Measurements from ENCODE around the gene NBEAL2. TPM values are rescaled to one million over a fixed set of nuclear protein-coding genes. Genes with fewer than 3 reads are reported as not detected.

Gene NBEAL2
- total and polyA plus RNA-seq, 2 of the 4 experiments (the other 2 are of a cell fraction), result 2.2 to 12.5 TPM

DNA sequence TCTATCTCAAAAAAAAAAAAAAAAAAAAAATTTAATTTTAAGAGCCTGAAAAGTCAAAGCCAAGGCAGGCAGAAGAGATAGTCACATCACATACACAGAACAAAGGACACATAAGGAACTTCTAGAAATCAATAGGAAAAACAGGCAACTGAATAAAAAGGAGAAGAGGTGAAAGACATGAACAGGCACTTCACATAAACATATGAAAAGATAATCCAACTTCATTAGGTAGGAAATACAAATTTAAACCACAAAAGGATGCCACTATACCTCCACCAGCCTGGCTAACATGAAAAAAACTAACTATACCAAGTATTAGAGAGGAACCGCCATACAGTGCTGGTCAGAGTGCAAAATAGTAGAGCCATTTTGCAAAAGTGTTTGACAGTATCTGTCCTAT, 17.0 kb upstream of the NBEAL2 start:
- CTCF ChIA-PET, result no interaction called here
- peaks cover 71% of the 10 kb centered on the region for H4K20me1 ChIP-seq (ENCODE audit: insufficient read depth, low read length)
- in situ Hi-C loops (cut with MboI; ENCODE audit: low sequenced_read_pairs), result no loop called here

More for the DNA sequence above, 17.0 kb upstream of the NBEAL2 start:
- Histone ChIP-seq H2BK5ac (ENCODE audit: low read depth, low read length, poor library complexity, severe bottlenecking) (no peak overlapping the region), H3K4me3 (ENCODE audit: insufficient read depth, low read depth, low read length) (no peak overlapping the region), H4K5ac (ENCODE audit: low read depth, low read length) (no peak overlapping the region), H3K23ac (ENCODE audit: low read depth, low read length) (peak overlapping the region; percentile 29; the same call in 1 of the 2 replicates), H3K9me3 (ENCODE audit: control insufficient read depth, insufficient read depth, low read length) (no peaks in the 10 kb centered on the region), H3K56ac (ENCODE audit: extremely low read depth, insufficient read depth, low read length) (no peak overlapping the region), H4K8ac (ENCODE audit: low read depth in 2 of 2, low read length in 2 of 2) (no peak overlapping the region), H3K36me3 (ENCODE audit: control insufficient read depth, insufficient read depth, low read length) (peaks cover 6% of the 10 kb centered on the region; the same call in 1 of the 2 replicates), H2AFZ (replicated peaks; ENCODE audit: low read length, poor library complexity) (no peak overlapping the region), H3K9ac (ENCODE audit: low read depth, low read length) (no peak overlapping the region), H2BK120ac (ENCODE audit: low read depth, low read length) (no peak overlapping the region), H4K91ac (ENCODE audit: insufficient read depth, low read depth, low read length) (no peak overlapping the region), H3K9me1 (ENCODE audit: insufficient read depth, low read length) (peaks cover 27% of the 10 kb centered on the region), H3K18ac (ENCODE audit: low read depth, low read length) (no peak overlapping the region), H3K14ac (replicated peaks; ENCODE audit: low read depth, low read length) (no peak overlapping the region), H3K79me1 (ENCODE audit: low read depth in 1 of 2, low read length in 2 of 2) (peaks cover 25 to 72% of the 10 kb centered on the region in 2 experiments), H3K27me3 (ENCODE audit: control insufficient read depth, insufficient read depth, low read length) (no peaks in the 10 kb centered on the region), H2AK5ac (ENCODE audit: low read depth, low read length) (no peak overlapping the region), H2AK9ac (replicated peaks; ENCODE audit: low read depth, low read length, poor library complexity) (no peak overlapping the region), H3K4me2 (ENCODE audit: low read depth, low read length) (no peak overlapping the region), H3K27ac (ENCODE audit: insufficient read depth, low read length) (no peak overlapping the region), H2BK20ac (ENCODE audit: low read depth, low read length) (no peak overlapping the region), H2BK15ac (ENCODE audit: low read depth, low read length) (no peak overlapping the region), H3K4ac (ENCODE audit: low read depth, low read length) (no peak overlapping the region), H3K4me1 (ENCODE audit: control insufficient read depth, insufficient read depth, low read length) (peaks cover 18% of the 10 kb centered on the region)
- WGBS, 2 experiments (ENCODE audit: extremely low coverage in 2 of 2, insufficient read length in 1 of 2), result no CpG with 5 or more reads among the region's 1 CpG
- no peak for DNase-seq
- dilution Hi-C loops (cut with HindIII; ENCODE audit: low sequenced_read_pairs, unreplicated experiment), result no loop called here
- TF ChIP-seq CEBPB (IDR thresholded peaks at IDR 0.05; ENCODE audit: low read depth, low read length), result no peak
- TF ChIP-seq, protein P1, sequence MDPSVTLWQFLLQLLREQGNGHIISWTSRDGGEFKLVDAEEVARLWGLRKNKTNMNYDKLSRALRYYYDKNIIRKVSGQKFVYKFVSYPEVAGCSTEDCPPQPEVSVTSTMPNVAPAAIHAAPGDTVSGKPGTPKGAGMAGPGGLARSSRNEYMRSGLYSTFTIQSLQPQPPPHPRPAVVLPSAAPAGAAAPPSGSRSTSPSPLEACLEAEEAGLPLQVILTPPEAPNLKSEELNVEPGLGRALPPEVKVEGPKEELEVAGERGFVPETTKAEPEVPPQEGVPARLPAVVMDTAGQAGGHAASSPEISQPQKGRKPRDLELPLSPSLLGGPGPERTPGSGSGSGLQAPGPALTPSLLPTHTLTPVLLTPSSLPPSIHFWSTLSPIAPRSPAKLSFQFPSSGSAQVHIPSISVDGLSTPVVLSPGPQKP (IDR thresholded peaks at IDR 0.05; ENCODE audit: borderline replicate concordance, low read depth, low read length), result no peak
- no peak for TF ChIP-seq SMC3 (IDR thresholded peaks at IDR 0.05; ENCODE audit: low read depth, low read length)
- no peak for TF ChIP-seq MAZ (IDR thresholded peaks at IDR 0.05; ENCODE audit: borderline replicate concordance, low read depth, low read length)
- TF ChIP-seq POLR2A (IDR thresholded peaks at IDR 0.05; ENCODE audit: low read depth, low read length), result no peak
- TF ChIP-seq BHLHE40 (IDR thresholded peaks at IDR 0.05; ENCODE audit: low read depth, low read length), result no peak
- no peak for TF ChIP-seq MXI1 (IDR thresholded peaks at IDR 0.05; ENCODE audit: borderline replicate concordance, low read depth, low read length)
- no peak for TF ChIP-seq RFX5 (IDR thresholded peaks at IDR 0.05; ENCODE audit: low read depth, low read length)
- TF ChIP-seq NFE2L2 (IDR thresholded peaks at IDR 0.05; ENCODE audit: low read depth, low read length), result no peak
- TF ChIP-seq, protein P2, sequence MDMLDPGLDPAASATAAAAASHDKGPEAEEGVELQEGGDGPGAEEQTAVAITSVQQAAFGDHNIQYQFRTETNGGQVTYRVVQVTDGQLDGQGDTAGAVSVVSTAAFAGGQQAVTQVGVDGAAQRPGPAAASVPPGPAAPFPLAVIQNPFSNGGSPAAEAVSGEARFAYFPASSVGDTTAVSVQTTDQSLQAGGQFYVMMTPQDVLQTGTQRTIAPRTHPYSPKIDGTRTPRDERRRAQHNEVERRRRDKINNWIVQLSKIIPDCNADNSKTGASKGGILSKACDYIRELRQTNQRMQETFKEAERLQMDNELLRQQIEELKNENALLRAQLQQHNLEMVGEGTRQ (IDR thresholded peaks at IDR 0.05; ENCODE audit: low read depth, low read length), result no peak
- TF ChIP-seq RCOR1 (IDR thresholded peaks at IDR 0.05; ENCODE audit: insufficient replicate concordance, low read length), result no peak
- TF ChIP-seq MAFK (IDR thresholded peaks at IDR 0.05; ENCODE audit: low read depth, low read length), result no peak
- TF ChIP-seq FOS (IDR thresholded peaks at IDR 0.05; ENCODE audit: low read depth, low read length), result no peak
- no peak for TF ChIP-seq RAD21 (IDR thresholded peaks at IDR 0.05; ENCODE audit: low read length)
- TF ChIP-seq, protein P3, sequence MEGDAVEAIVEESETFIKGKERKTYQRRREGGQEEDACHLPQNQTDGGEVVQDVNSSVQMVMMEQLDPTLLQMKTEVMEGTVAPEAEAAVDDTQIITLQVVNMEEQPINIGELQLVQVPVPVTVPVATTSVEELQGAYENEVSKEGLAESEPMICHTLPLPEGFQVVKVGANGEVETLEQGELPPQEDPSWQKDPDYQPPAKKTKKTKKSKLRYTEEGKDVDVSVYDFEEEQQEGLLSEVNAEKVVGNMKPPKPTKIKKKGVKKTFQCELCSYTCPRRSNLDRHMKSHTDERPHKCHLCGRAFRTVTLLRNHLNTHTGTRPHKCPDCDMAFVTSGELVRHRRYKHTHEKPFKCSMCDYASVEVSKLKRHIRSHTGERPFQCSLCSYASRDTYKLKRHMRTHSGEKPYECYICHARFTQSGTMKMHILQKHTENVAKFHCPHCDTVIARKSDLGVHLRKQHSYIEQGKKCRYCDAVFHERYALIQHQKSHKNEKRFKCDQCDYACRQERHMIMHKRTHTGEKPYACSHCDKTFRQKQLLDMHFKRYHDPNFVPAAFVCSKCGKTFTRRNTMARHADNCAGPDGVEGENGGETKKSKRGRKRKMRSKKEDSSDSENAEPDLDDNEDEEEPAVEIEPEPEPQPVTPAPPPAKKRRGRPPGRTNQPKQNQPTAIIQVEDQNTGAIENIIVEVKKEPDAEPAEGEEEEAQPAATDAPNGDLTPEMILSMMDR (conservative IDR thresholded peaks at IDR 0.05; ENCODE audit: low read depth, low read length), result no peak
- TF ChIP-seq CHD1 (IDR thresholded peaks at IDR 0.05; ENCODE audit: low read depth, low read length), result no peak
- POLR2A ChIA-PET (ENCODE audit: unreplicated experiment), result no interaction called here
- no peak for ATAC-seq (ENCODE audit: low read depth)
- BruUV-seq (replicated peaks), result no TSS peak
- intact Hi-C loops (cut with micrococcal nuclease), result no loop called here
